ENCODE results near the gene CNIH3.

GRCh38 chr1:224780736-224781135 is 164.6 kb downstream of the CNIH3 start:
- TF ChIP-seq PATZ1 (CRISPR knock-in tag; IDR thresholded peaks at IDR 0.05; ENCODE audit: borderline replicate concordance), result no peak
- no peak for TF ChIP-seq CSDC2 (CRISPR knock-in tag; IDR thresholded peaks at IDR 0.05)
- TF ChIP-seq ZC3H10 (CRISPR knock-in tag; IDR thresholded peaks at IDR 0.05), result no peak
- no peak for TF ChIP-seq ZFP30 (CRISPR knock-in tag; IDR thresholded peaks at IDR 0.05)
- TF ChIP-seq ESRRG (CRISPR knock-in tag; IDR thresholded peaks at IDR 0.05), result no peak
- TF ChIP-seq SNAI2 (CRISPR knock-in tag; IDR thresholded peaks at IDR 0.05), result no peak
- no peak for TF ChIP-seq RARB (CRISPR knock-in tag; IDR thresholded peaks at IDR 0.05)
- no peak for TF ChIP-seq PPARA (CRISPR knock-in tag; IDR thresholded peaks at IDR 0.05; ENCODE audit: borderline replicate concordance)

Measured in SK-N-SH treated with all-trans-retinoic acid at 6 μM for 48 hours (cell line).